CD4-positive, alpha-beta T cell treated with Interleukin-21 for 1 hour (primary cell): ENCODE results near the gene SESTD1.

Source experiments
- DNase-seq: peaks from one replicate; pipeline ENCODE4 v3.0.0-alpha.2; 2020

The SESTD1 gene, protein sequence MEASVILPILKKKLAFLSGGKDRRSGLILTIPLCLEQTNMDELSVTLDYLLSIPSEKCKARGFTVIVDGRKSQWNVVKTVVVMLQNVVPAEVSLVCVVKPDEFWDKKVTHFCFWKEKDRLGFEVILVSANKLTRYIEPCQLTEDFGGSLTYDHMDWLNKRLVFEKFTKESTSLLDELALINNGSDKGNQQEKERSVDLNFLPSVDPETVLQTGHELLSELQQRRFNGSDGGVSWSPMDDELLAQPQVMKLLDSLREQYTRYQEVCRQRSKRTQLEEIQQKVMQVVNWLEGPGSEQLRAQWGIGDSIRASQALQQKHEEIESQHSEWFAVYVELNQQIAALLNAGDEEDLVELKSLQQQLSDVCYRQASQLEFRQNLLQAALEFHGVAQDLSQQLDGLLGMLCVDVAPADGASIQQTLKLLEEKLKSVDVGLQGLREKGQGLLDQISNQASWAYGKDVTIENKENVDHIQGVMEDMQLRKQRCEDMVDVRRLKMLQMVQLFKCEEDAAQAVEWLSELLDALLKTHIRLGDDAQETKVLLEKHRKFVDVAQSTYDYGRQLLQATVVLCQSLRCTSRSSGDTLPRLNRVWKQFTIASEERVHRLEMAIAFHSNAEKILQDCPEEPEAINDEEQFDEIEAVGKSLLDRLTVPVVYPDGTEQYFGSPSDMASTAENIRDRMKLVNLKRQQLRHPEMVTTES

DNA sequence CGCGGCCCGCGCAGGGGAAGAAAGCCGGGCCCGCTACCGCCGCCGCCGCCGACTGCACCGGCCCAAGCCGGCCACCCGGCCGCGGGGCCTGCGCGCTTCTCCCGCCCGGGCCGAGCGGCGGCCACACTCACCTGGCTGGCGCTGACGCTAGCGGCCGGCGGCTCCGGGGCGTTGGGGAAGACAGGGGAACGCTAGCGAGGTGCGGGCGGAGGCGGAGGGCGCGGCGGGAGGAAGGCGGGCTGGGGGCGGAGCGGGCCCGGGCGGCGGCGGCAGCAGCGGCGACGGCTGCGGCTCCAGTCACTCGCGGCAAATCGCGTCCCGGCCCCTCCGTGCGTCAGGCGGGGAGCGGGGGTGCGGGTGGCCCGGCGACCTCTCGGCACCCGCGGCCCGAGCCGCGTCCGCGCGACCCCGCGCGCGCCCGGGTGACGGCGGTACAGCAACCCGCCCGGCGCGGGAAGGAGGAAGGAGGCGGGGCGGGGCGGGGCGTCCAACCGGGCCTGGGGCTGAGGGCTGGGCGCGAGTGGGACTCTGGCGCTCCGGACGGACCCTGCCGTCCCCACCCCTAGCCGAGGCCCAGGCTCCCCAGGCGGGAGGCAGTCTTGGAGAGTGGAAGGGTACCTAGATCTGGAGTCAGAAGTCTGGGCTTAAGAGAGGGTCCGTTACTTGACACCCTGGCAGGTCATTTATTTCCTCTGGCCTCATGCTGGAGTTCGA, at the start of gene SESTD1:
TSS of gene SESTD1 (minus strand) at position 465 of the 714 bp plus-strand sequence. CDS start 72,991 bp downstream, outside the sequence.
- peak; percentile 55 for DNase-seq

DNA sequence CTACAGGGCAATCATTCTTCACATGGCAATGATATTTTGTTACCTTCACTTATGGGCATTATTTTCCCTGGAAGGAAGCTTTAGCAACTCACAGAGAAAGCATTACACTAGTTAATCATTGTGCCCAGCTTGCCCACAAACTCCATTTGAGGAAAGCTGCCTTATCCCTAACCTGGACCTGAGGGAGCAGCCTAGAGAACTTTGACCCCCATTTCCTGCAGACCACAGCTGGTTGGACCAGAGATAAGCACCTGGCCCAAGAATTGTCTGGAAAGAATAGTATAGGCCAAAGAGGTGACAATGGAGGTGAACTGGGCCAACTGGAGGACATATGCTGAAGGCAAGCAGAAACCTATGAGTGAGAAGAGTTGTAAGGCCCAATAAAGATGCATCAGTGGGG, 48.4 kb upstream of the SESTD1 start:
- DNase-seq: no peak

DNA sequence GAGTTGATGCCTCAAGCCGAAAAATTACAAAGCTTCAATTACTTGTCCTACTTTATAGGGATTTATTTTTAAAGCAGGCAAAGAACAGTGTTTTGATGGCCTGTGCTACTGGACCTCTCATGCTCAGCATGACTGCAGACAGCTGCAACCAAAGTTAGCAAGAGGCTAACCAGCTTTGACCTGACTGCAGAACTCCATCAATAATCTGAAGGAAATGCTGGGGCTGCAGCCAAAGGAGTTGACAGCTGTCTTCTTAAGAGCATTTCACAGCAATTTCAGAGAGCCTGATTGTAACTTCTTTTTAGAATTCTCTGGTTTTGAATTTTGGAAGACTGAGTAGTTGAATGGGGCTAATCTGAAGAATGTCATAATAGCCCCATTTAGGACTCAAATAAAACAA, 46.5 kb upstream of the SESTD1 start:
- no peak for DNase-seq

DNA sequence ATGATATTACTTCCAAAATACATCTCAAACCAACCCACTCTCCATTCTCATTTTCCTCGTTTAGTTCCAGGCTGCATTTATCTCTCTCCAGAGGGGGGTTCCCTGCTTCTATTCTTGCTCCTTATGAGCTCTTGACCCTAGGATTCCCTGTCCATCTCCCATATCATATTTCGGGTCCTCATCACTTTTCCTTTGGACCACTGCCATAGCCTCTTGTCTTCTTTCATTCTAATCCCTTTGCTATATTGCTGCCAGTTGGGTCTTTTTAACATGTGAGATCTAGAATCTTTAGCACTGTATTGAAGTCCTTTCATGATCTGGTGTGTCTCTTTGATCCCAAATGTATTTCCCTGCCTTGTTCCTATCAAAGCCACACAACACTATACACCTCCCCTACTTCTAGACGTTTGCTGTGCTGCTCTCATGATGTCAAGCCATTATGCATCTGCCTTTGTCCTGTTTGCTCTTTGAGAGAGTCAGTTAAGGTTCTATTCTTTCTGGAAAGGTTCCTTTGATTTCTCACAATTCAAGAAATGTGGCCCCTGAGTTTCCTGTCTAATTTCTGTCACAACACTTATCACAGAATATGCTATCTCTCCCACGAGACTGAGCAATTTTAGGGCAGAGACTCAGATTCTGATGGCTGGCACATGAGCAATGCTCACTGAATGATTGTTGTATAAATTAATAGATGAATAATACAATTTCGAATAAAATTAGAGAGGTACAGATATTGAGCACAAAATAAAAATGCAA, 43.2 kb upstream of the SESTD1 start:
- DNase-seq: no peak

DNA sequence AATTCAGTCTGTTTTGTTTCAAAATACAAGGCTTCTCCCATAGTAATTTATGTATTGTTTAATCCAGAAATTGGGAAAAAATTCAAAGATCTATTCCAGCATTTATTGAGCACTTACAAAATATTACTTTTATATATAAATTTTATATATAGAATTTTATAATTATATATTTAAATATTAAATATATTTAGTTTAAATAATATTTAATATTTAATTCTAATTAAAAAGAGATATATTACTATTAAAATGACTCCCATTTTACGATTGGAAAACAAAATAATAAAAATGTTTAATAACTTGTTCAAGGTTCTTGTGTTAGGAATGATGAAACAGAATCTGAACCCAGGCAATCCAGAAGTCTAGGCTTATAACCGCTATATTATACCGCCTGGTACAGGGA, 40.5 kb upstream of the SESTD1 start:
- no peak for DNase-seq

DNA sequence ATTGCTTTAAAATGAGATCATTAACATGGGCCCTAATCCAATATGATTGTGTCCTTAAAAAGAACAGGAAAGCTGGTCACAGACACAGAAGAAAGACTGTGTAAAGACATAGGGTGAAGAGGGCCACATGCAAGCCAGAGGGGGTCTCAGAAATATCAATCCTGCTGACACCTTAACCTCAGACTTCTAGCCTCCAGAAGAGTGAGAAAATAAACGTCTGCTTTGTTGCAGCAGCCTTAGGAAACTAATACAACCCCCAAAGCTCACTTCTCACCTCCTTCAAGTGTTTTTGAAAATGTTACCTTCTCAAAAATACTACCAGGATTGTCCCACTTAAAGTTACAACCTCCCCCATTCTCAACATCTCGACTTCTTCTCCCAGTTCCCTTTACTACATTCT, 39.8 kb upstream of the SESTD1 start:
- DNase-seq: no peak

DNA sequence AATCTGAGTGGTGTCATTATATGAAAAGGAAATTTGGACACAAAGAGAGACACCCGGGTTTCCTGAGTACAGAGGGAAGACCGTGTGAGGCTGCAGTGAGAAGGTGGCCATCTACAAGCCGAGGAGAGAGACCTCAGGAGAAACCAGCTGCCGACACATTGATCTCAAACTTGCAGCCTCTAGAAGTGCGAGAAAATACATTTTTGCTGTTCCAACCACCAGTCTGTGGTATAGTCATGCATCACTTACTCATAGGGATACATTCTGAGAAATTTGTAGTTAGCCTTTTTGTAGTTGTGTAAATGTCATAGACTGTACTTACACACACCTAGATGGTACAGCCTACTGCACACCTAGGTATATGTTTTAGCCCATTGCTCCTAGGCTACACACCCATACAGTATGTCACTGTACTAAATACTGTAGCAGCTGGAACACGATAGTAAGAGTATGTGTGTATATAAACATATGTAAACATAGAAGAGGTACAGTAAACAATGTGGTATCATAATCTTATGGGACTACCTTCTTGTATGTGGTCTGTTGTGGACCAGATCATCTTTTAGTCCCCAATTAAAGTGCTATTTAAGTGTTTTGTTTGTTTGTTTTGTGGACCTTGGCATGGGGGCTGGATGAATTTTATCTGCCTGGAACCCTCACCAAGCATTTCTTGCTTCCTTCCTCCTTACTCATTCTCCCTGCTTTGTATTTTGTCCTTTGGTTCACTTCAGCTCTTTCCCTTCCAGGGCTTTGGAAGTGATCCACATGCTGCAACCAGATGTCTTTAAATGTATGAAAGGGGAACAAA, 38.3 kb upstream of the SESTD1 start:
- DNase-seq: no peak

DNA sequence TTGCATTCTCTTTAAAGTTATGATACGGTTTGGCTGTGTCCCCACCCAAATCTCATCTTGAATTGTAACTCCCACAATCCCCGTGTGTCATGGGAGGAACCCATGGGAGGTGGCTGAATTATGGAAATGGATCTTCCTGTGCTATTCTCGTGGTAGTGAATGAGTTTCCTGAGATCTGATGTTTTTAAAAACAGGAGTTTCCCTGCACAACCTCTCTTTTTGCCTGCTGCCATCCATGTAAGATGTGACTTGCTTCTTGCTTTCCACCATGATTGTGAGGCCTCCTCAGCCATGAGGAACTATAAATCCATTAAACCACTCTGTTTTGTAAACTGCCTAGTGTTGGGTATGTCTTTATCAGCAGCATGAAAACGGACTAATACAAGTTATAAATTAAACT, 37.5 kb upstream of the SESTD1 start:
- DNase-seq: no peak

DNA sequence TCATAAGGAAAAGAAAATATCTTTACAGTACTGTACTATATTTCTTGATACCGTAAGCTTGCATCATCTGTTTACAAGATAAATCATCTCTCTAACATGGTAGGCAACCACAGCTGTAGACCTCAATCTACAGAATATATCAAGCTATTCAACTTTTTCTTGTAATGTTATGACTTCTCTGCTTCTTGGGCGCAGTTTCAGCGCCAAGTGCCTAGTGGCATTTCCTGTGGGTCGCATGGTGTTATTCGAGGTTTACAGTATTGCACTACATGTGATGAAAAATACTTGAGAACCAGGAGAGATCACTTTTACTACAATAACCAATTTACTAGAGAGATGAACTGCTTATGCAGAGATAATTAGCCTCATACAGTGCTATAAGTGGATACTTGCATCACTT, 34.0 kb upstream of the SESTD1 start:
- peak; percentile 13 for DNase-seq

DNA sequence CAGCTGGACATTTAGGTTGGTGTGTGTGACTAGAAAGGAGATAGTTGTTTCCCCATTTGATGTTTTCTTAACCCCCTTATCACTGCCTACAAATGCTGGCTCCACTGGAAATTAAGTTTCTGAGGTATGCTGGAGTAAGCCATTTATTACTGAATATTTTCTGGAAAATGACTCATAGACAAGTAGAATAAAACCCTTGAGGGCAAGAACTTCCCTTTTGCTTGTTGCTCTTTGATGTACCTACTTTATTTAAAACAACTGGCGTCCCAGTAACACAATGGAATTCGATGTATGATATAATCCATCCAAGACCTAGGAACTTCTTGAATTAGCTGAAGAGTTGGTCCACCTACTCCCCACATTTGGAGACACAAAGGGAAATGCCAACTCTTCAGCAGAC, 33.3 kb upstream of the SESTD1 start:
- DNase-seq: no peak

DNA sequence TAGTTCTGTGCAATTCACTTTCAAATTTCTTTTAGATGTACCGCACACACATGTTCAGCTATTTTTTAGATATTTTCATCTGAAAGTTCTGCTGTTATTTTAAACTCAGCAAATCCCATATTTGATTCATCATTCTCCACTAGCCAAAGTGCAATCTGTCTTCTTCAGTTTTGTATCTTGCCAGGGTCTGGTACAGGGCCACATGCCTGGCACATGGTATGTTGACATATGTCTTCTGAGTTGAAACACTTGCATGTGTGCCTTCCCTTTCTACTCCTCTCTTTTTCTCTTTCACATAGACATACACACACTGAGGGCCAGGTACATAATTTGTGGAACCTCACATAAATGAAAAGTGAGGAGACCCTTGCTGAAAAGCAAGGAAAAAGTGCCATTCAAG, 25.7 kb upstream of the SESTD1 start:
- DNase-seq: no peak

DNA sequence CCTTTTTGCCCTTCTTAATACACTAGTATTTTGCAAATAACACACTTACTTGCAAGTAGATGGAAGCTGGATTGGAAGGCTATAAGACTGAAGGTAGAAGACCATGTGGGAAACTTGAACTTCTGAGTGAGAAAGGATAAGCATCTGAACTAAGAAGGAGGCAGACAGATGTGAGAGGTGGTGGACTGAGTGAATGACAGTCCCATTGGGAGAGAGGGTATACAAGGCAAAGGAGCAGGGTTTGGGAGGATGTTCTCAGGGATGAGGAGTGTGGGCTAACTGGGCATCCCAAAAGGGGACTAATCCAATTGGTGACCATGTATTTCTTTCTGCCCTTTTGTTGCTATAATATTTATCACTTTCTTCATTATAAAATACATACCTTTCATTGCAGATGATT, 20.4 kb upstream of the SESTD1 start:
- DNase-seq: no peak

DNA sequence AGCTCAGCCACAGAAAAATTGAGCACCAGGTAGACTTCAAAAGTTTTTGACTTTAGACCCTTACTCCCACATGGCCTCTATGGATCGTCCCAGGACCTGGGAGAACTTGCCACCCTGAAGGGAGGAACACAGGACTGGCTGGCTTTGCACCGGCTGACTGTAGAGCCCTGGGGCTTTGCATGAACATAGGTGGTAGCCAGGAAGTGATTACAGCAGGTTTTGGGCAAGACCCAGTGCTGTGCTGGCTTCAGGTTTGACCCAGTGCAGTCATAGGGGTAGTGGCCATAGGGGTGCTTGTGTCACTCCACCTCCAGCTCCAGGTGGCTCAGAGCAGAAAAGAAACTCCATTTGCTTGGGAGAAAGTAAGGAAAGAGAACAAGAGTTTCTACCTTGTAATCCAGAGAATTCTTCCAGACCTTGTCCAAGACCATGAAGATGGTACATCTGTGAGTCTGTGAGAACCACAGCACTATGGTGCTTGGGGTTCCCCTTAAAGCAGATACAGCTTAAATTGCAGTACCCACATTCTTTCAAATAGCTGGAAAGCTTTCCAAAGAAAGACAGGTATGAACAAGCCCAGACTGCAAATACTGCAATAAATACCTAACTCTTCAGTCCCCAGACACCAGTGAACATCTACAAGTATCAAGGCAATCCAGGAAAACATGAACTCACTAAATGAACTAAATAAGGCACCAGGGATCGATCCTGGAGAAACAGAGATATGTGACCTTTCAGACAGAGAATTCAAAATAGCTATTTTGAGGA, 13.0 kb upstream of the SESTD1 start:
- no peak for DNase-seq

DNA sequence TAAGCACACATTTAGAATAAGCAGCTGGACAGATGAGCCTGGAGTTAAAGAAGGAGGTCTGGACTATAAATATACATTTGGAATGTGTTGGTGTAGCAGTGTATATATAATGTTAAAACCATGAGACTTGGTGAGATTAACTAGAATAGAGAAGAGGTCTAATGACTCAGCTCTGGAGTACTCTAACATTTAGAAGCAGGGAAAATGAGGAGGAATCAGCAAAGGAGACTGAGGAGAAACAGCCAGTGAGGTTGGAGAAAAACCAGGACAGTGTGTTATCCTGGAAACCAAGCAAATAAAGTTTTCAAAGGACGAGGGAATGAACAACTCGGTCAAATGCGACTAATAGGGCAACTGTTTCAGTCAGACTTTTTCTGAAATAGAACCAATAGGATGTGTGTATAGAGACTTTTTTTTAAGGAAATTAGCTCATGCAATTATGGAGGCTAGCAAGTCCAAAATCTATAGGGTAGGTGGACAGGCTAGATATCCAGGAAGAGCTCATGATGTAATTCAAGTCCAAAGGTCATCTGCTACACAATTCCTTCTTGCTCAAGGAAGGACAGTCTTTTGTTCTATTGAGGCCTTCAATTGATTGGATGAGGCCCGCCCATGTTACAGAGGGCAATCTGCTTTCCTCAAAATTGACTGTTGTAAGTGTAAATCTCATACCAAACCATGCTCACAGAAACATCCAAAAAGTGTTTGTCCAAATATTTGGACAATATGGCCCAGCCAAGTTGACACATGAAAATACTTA, 10.8 kb upstream of the SESTD1 start:
- DNase-seq: no peak

DNA sequence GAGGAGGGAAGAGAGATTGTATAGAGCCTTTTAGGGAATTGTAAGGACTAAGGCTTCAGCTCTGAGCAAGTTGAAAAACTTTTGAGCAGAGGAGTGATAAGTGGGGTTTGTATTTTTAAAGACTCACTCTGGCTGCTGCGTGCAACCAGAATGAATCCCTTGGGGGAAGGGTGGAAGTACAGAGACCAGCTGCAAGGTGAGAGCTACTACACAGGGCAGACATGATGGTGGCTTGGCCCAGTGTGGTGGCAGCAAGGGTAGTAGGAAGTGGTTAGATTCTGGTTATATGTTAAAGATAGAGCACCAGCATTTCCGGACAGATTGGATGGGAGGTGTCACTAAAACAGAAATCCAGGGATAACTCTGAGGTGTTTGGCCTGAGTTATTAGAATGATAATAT, 10.1 kb upstream of the SESTD1 start:
- DNase-seq: no peak

DNA sequence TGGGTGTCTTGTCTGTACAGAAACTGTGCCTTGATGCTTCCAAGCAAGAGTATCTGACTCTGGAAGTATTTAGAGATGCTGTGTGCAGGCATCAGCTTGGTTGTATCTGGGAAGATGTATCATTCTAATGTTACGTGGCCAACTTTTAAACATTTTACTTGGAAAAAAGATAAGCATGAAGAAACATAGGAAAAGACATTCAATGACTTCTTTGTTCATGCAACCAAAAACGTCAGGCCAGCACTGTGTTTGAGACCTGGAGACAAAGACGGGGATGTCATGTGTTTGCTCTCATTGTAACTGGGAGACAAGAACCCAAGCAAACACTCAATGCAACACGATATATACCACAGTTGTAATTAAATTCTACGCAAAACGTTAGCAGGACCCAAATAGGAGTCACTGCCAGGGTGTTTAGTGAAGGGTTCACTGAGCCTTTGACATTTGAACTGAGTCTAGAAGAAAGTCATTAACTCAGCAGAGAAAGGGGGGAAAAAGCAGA, 8.9 kb upstream of the SESTD1 start:
- no peak for DNase-seq

DNA sequence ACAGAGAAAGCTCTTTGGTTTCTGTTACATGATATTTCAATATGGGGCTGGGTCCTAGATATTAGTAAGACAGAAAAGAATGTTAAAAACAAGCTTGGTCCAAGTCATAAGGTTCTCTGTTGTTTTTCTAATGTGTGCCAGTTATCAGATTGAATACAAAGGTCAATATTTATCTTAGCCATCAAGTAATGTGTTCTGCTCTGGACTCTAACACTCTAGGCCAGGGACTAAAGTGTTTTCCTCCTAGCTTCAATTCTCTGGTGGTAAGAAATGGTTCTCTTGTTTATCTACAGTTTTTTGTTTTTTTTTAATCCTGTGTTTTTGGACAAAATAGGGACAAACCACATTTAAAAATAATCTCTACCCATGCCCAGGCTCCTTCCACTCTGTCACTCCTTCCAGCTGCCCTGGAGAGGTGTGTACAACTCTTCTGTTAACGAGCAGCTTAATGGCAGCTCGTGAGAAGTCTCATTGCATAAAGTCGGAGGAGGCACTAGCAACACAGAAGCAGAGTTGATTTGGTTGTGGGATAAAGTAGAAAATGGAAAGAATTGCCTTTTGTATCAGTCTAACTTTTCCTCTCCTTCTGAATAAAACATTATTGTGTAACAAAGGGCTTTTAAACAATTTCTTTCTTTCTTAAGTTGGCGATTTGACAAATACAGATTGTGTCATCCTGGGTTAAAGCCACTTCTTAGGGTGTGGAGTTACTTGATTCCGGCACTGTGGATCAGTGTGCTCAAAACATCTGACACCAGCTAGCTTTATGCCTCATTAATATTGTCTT, 8.0 kb upstream of the SESTD1 start:
- DNase-seq: no peak

DNA sequence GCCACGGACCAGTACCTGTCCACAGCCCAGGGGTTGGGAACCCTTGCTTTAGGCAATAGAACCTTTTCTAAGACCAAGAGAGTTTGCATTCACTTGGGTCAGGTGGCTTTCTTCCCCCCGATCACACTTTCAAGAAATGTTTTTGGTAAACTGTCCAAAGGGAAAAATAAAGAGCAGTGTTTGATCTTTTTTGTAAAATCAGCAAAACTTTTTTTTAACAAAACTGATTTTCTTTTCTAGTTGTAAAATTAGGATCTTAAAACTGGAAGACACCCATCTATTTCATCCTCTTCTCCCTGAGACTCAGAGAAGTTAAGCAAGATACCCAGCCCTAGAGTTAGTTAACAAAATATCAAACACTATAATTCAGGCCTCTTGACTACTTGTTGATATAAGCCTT, 6.1 kb upstream of the SESTD1 start:
- no peak for DNase-seq

DNA sequence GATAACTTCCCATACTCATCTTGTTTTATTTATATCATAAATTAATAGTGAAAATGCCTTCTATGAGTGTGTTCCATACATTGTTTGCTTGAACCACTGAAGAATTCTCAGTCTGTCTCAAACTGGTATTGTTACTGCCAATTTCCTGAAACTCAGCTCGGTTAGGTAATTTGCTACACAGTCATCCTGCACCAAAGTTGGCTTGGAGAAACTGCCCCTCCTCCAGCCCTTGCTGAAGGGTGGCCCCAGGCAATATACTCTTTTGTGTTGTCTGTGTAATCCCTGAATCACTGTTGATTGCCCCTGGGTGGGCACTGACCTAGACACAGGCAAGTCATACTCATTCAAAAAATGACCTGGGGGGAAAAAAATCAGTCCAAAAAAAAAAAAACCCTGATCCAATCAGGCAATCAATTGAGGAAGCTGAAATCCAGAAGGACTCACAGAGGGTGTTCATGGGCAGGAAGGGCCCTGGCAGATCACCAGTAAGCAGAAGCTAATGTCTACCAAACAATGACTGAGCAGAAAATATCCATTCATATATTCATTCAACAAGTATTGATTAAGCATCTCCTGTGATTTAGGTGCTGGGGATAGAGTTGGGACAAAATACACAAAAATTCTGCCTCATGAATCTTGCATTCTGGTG, 3.8 kb upstream of the SESTD1 start:
- no peak for DNase-seq
